ENCODE measurements around the gene TPGS1.

The TPGS1 gene

GRCh38 chr19:513368-514165 is 6.3 kb downstream of the TPGS1 start:
- in situ Hi-C loops (cut with MboI; ENCODE audit: low sequenced_read_pairs), result no loop called here

GRCh38 chr19:514166-514663 is 6.9 kb downstream of the TPGS1 start:
- in situ Hi-C loops (cut with MboI; ENCODE audit: low sequenced_read_pairs), result no loop called here

GRCh38 chr19:517721-518597 is 10.7 kb downstream of the TPGS1 start:
- in situ Hi-C loops (cut with MboI; ENCODE audit: low sequenced_read_pairs), result no loop called here

- in situ Hi-C loops (cut with MboI; ENCODE audit: low sequenced_read_pairs), result no loop called here
Measured at GRCh38 chr19:518598-519231, 11.4 kb downstream of the TPGS1 start.

GRCh38 chr19:519449-519865 is 12.2 kb downstream of the TPGS1 start:
- in situ Hi-C loops (cut with MboI; ENCODE audit: low sequenced_read_pairs), result no loop called here

- in situ Hi-C loops (cut with MboI; ENCODE audit: low sequenced_read_pairs), result no loop called here
Measured at GRCh38 chr19:522726-523125, 15.4 kb downstream of the TPGS1 start.

- in situ Hi-C loops (cut with MboI; ENCODE audit: low sequenced_read_pairs), result no loop called here
Measured at GRCh38 chr19:524062-524674, 16.9 kb downstream of the TPGS1 start.

GRCh38 chr19:525029-525428 is 17.7 kb downstream of the TPGS1 start:
- in situ Hi-C loops (cut with MboI; ENCODE audit: low sequenced_read_pairs), result no loop called here

GRCh38 chr19:525857-526419 is 18.6 kb downstream of the TPGS1 start:
- in situ Hi-C loops (cut with MboI; ENCODE audit: low sequenced_read_pairs), result no loop called here

GRCh38 chr19:530134-531008 is 23.1 kb downstream of the TPGS1 start:
- in situ Hi-C loops (cut with MboI; ENCODE audit: low sequenced_read_pairs), result no loop called here

GRCh38 chr19:531009-531752 is 23.9 kb downstream of the TPGS1 start:
- in situ Hi-C loops (cut with MboI; ENCODE audit: low sequenced_read_pairs), result no loop called here

GRCh38 chr19:531753-532560 is 24.7 kb downstream of the TPGS1 start, which contains the start of gene CDC34:
Gene CDC34 (plus strand): TSS chr19:531760. CDS start chr19:531932, 172 bp downstream.
- in situ Hi-C loops (cut with MboI; ENCODE audit: low sequenced_read_pairs), result no loop called here

- in situ Hi-C loops (cut with MboI; ENCODE audit: low sequenced_read_pairs), result no loop called here
Measured at GRCh38 chr19:532561-533363, 25.5 kb downstream of the TPGS1 start.

GRCh38 chr19:533364-534058 is 26.2 kb downstream of the TPGS1 start:
- in situ Hi-C loops (cut with MboI; ENCODE audit: low sequenced_read_pairs), result no loop called here

GRCh38 chr19:534088-534487 is 26.8 kb downstream of the TPGS1 start:
- in situ Hi-C loops (cut with MboI; ENCODE audit: low sequenced_read_pairs), result no loop called here

GRCh38 chr19:535017-535835 is 27.9 kb downstream of the TPGS1 start:
- in situ Hi-C loops (cut with MboI; ENCODE audit: low sequenced_read_pairs), result no loop called here

Measured in HL-60/S4 treated with retinoic acid at 250 ng/mL for 4 days and 3 days (cell line).